Raji (cell line): Measurements from ENCODE around the gene HADH.

Experiments used
- POLR2A ChIP-seq: IDR thresholded peaks from 2 replicates; pipeline ENCODE4 v1.6.1; 2011; ENCODE audit warnings: low read depth, low read length, control low read depth; ENCODE audit not compliant: insufficient read depth

The HADH gene

GRCh38 chr4:108060686-108061321 is 71.1 kb downstream of the HADH start:
- TF ChIP-seq POLR2A: no peak

- TF ChIP-seq POLR2A: no peak
Measured at GRCh38 chr4:108068442-108068841, 78.8 kb downstream of the HADH start.

GRCh38 chr4:108070775-108071174 is 81.1 kb downstream of the HADH start:
- TF ChIP-seq POLR2A: no peak

GRCh38 chr4:108072300-108072699 is 82.6 kb downstream of the HADH start:
- no peak for TF ChIP-seq POLR2A

- no peak for TF ChIP-seq POLR2A
Measured at GRCh38 chr4:108078024-108078733, 88.5 kb downstream of the HADH start.

GRCh38 chr4:108080747-108081146 is 91.1 kb downstream of the HADH start:
- no peak for TF ChIP-seq POLR2A

- no peak for TF ChIP-seq POLR2A
Measured at GRCh38 chr4:108081256-108081655, 91.6 kb downstream of the HADH start.
